Activated CD4-positive, alpha-beta T cell treated with anti-CD3 and anti-CD28 coated beads, Interleukin-2, amount 10 ng/mL, durations not matched to agents 7 days and 5 days (primary cell): ENCODE measurements around the gene LOXHD1. TPM values are rescaled to one million over a fixed set of nuclear protein-coding genes. Genes with fewer than 3 reads are reported as not detected.

Experiments used
- CTCF ChIA-PET: fragments of 350-600 bp; sonication (Branson Sonifier 250); formaldehyde crosslinking; loops from one replicate; lab custom pipeline; 2021; ENCODE audit warnings: antibody characterized with exemption; lab: Charles Lee
- POLR2A ChIA-PET: fragments of 350-600 bp; sonication (Branson Sonifier 250); formaldehyde crosslinking; loops from one replicate; lab custom pipeline; 2021; ENCODE audit warnings: antibody characterized with exemption; lab: Charles Lee
- DNase-seq: peaks from one replicate; pipeline ENCODE4 v3.0.0-alpha.2; 2020
- H3K27ac Mint-ChIP-seq: one replicate; pipeline ENCODE4 v1.8.0; 2021; ENCODE audit warnings: mild to moderate bottlenecking, moderate library complexity, mixed read lengths
- H3K27me3 Mint-ChIP-seq: one replicate; pipeline ENCODE4 v1.8.0; 2021; ENCODE audit warnings: mixed read lengths
- H3K36me3 Mint-ChIP-seq: one replicate; pipeline ENCODE4 v1.8.0; 2021; ENCODE audit warnings: low read depth, mixed read lengths
- H3K4me1 Mint-ChIP-seq: one replicate; pipeline ENCODE4 v1.8.0; 2021; ENCODE audit warnings: mixed read lengths
- H3K4me3 Mint-ChIP-seq: one replicate; pipeline ENCODE4 v1.8.0; 2021; ENCODE audit warnings: mild to moderate bottlenecking, moderate library complexity, mixed read lengths
- H3K9me3 Mint-ChIP-seq: one replicate; pipeline ENCODE4 v1.8.0; 2021; ENCODE audit warnings: mixed read lengths
- total RNA-seq, 2 experiments: library from RNA; stranded (reverse); gene quantifications; one replicate each; pipeline ENCODE4 v1.2.3, GENCODE V29; 2021

The LOXHD1 gene
- total RNA-seq, 2 experiments from 2014 or later: 0.25 to 0.35 TPM

DNA sequence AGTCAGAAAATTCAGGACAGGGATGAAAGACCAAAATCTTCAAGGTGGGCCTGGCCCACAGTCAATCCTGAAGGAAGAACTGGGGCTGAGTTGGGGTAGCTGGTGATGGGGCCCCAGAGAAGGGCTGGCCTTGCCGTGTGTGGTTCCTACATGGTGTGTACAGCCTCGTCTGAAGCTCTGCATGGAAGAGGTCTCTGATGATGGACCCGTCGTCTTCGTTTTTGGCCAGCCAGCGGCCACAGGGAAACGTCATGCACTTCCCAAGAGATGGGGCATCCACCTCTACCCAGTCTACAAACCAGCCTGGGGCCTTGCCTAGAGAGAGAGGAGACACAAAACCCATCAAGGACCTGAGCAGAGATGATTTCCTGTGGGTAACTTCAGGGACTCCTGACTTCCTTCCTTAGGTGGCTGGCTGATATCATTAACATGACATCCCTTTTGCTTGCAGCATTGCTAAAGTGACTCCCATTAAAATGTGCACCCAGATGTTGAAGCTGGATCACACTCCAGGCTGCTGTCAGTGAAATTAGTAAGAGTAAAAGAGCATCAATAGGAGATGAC, 115.3 kb downstream of the LOXHD1 start:
- H3K27me3 Mint-ChIP-seq: no peaks in the 10 kb centered on the region
- ChIA-PET CTCF (interaction anchor here (1.1 kb wide), 1 partner anchor 116 kb away, joined by 3 read pairs; no protein-coding TSS in a partner anchor), POLR2A (no interaction called here)
- no peak overlapping the region for H3K27ac Mint-ChIP-seq
- no peak overlapping the region for H3K4me3 Mint-ChIP-seq
- DNase-seq: no peak
- peaks cover 4% of the 10 kb centered on the region for H3K4me1 Mint-ChIP-seq
- H3K36me3 Mint-ChIP-seq: no peaks in the 10 kb centered on the region
- no peaks in the 10 kb centered on the region for H3K9me3 Mint-ChIP-seq

DNA sequence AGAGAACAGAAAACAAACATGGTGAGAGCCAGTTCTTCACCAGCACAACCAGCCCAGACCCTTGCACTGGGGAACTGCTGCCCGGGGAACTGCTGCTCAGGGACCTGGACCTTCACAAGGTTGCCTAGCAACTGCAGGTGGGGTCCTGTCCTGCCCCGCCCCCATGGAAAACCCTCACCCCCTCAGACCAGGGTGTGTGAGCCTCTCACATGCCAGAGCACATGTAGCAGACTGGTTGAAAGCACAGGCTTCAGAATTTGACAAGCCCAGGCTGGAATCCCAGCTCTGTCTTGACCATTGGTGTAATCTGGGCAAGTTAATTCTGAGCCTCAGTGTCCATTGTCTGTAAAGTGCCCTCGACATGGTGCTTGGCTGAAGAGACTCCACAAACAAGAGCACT, 118.6 kb downstream of the LOXHD1 start:
- Mint-ChIP-seq H3K4me3 (no peak overlapping the region), H3K9me3 (no peaks in the 10 kb centered on the region), H3K27ac (no peak overlapping the region), H3K27me3 (no peaks in the 10 kb centered on the region), H3K36me3 (no peaks in the 10 kb centered on the region), H3K4me1 (peaks cover 4% of the 10 kb centered on the region)
- ChIA-PET CTCF (no interaction called here), POLR2A (no interaction called here)
- no peak for DNase-seq

DNA sequence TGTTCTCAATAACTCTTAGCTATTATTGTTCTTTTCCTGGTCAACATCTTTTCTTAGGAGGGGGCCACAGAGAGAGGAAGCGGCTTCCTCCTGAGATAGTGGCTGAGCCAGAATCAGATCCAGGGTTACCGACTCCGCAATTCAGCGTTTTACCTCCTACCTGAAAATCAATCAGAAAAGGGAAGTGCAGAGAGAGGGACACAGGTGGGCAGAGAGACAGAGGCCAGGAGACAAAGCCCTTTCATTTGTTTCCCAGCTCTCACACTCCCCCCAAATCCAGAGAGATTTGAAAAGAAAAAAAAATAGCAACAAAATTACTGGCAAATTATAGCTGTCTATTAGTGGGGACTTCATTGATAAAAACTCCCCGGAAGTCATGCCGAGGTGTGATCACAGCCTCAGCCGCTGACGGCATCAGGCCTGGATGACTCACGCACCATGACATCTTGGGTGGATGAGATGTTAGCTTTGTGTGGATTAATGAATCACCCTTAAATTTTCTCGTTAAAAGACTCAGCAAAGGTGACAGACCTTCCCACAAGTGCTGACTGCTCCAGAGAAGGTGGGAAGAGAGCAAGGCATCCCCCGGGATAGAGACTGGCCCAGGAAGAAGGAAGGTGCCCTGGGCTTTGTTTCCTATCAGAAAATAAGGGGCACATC, 120.7 kb downstream of the LOXHD1 start:
- Mint-ChIP-seq H3K27ac (no peak overlapping the region), H3K4me1 (no peaks in the 10 kb centered on the region), H3K4me3 (no peak overlapping the region), H3K36me3 (no peaks in the 10 kb centered on the region), H3K27me3 (peaks cover 2% of the 10 kb centered on the region), H3K9me3 (no peaks in the 10 kb centered on the region)
- ChIA-PET CTCF (interaction anchor here (0.6 kb wide), 1 partner anchor 245 kb away, joined by 4 read pairs; no protein-coding TSS in a partner anchor), POLR2A (no interaction called here)
- DNase-seq: no peak

DNA sequence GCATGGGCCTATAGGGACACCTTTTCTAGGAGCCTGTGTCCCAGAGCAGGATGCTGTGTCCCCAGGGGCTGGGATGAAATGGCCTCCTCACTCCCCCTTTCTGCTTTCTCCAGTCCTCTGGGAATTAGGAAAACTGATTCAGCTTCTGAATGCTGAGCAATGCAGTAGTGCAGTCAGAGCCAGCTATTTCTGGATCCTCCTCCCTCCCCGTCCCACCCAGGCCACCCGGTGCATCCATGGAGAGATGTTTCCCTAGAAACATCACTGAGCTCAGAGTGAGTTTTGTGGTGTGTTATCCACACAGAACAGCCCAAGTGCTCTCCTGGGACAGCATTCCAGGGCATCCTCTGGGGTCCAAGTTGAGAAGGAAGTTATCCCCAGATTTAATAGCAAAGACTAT, 125.5 kb downstream of the LOXHD1 start:
- ChIA-PET POLR2A (no interaction called here), CTCF (interaction anchor here (0.6 to 2.3 kb wide), 2 partner anchors 25 to 342 kb away, joined by 3 to 6 read pairs; no protein-coding TSS in a partner anchor)
- H3K27ac Mint-ChIP-seq: no peak overlapping the region
- DNase-seq: no peak
- H3K9me3 Mint-ChIP-seq: no peaks in the 10 kb centered on the region
- H3K4me3 Mint-ChIP-seq: no peak overlapping the region
- H3K27me3 Mint-ChIP-seq: peaks cover 2% of the 10 kb centered on the region
- H3K4me1 Mint-ChIP-seq: no peaks in the 10 kb centered on the region
- H3K36me3 Mint-ChIP-seq: no peaks in the 10 kb centered on the region

DNA sequence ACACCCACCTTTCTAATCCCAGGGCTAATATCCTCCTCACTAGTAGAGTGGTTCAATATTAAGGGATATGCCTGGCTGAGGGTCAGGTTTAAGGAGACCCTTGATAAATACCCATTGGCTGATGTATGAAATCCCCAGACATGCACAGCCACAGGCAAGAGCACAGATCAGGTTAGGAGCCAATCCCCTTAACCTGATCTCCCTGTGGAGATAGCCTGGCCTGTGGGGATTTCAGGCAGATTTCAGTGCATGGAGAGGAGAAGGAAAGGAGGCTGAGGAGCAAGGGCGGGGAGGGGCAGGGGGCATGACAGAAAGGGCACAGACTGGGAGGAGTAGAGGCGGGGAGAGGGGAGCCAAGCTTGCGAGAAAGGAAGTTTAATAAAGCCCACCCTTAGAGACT, 129.0 kb downstream of the LOXHD1 start:
- Mint-ChIP-seq H3K27ac (no peak overlapping the region), H3K4me1 (no peaks in the 10 kb centered on the region), H3K4me3 (no peak overlapping the region), H3K36me3 (no peaks in the 10 kb centered on the region), H3K9me3 (no peaks in the 10 kb centered on the region), H3K27me3 (peaks cover 2% of the 10 kb centered on the region)
- ChIA-PET POLR2A (no interaction called here), CTCF (interaction anchor here (1.1 kb wide), 1 partner anchor 247 kb away, joined by 3 read pairs; no protein-coding TSS in a partner anchor)
- no peak for DNase-seq

DNA sequence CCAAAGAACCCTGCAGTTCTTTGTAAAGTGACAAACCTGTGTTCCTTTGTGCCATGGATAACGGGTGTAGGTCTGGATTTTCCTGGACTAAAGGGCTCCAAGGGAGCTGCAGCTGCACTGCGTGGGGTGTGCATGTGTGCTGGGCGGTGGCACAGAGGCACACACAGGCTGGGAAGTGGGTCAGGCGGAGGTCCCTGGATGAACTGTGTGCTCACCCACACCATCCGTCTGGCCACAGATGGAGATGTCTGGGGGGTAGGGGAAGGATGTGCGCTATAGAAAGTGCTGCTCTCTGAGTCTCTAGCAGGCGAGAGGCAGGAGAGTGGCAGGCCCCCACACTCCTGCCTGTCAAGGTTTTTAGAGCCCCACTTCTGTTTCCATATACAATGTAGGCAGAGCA, 137.2 kb downstream of the LOXHD1 start:
- Mint-ChIP-seq H3K4me1 (no peaks in the 10 kb centered on the region), H3K36me3 (no peaks in the 10 kb centered on the region), H3K27me3 (no peaks in the 10 kb centered on the region), H3K9me3 (no peaks in the 10 kb centered on the region), H3K4me3 (no peak overlapping the region), H3K27ac (no peak overlapping the region)
- CTCF ChIA-PET: interaction anchor here (0.6 kb wide), 1 partner anchor 422 kb away, joined by 3 read pairs; no protein-coding TSS in a partner anchor
- DNase-seq: no peak
- POLR2A ChIA-PET: no interaction called here

DNA sequence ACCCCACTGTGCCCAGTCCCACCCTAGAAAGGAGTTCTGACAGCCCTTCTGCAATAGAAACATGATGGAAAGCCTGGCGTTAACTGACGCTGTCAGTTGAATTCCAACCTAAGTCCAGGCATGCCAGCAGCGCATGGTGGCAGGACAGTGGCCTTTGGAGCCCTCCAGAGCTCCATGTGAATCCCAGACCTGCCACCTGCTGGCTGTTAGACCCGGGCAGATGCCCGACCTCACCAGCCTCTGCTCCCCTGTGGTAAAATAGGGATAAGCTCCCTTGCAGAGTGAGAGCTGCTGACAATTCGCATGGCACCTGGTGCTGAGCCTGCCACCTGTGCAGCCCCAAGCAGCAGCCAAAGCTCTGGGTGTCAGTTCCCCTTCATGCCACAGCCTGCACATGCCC, 138.6 kb downstream of the LOXHD1 start:
- no peaks in the 10 kb centered on the region for H3K4me1 Mint-ChIP-seq
- H3K27ac Mint-ChIP-seq: no peak overlapping the region
- no peak for DNase-seq
- POLR2A ChIA-PET: no interaction called here
- H3K4me3 Mint-ChIP-seq: no peak overlapping the region
- H3K9me3 Mint-ChIP-seq: no peaks in the 10 kb centered on the region
- H3K27me3 Mint-ChIP-seq: peaks cover 2% of the 10 kb centered on the region
- no peaks in the 10 kb centered on the region for H3K36me3 Mint-ChIP-seq
- CTCF ChIA-PET: no interaction called here

DNA sequence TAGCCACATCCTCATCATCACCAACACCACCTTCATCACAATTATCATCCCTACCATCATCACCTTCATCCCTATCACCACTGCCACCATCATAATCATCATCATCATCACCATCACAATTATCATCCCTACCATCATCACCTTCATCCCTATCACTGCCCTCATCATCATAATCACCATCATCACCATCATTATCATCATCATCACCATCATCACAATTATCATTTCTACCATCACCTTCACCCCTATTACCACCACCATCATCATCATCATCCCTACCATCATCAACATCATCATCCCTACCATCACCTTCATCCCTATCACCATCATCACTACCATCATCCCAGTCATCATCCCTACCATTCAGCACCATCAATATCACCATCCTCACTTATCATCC, 140.5 kb downstream of the LOXHD1 start:
- Mint-ChIP-seq H3K27ac (no peak overlapping the region), H3K27me3 (peaks cover 5% of the 10 kb centered on the region)
- CTCF ChIA-PET: interaction anchor here (0.6 to 1.3 kb wide), 2 partner anchors 8 to 51 kb away, joined by 4 read pairs; no protein-coding TSS in a partner anchor

DNA sequence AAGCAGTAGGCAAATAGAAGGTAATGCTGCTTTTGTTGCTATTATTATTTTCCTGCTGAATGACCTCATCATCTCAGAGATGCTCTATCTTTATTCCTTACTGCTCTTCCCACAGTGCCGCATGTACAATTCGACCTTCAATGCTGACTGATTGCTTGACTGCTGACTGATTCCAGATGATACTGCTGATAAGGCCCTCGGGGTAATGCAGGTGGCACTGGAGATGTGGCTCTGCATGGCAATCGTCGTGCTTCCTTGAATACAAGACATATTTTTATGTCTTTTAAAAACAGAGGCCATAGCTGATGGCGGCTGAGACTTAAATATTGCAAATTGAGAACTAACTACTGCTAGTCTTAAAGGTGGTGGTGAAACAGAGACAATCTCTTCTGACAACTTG, 146.6 kb downstream of the LOXHD1 start:
- no peak overlapping the region for H3K4me3 Mint-ChIP-seq
- no peaks in the 10 kb centered on the region for H3K4me1 Mint-ChIP-seq
- ChIA-PET POLR2A (no interaction called here), CTCF (interaction anchor here (1.3 kb wide), 1 partner anchor 23 kb away, joined by 3 read pairs; no protein-coding TSS in a partner anchor)
- DNase-seq: no peak
- H3K27me3 Mint-ChIP-seq: peaks cover 8% of the 10 kb centered on the region
- H3K27ac Mint-ChIP-seq: no peak overlapping the region
- no peaks in the 10 kb centered on the region for H3K36me3 Mint-ChIP-seq
- no peaks in the 10 kb centered on the region for H3K9me3 Mint-ChIP-seq

More for the DNA sequence above, 140.5 kb downstream of the LOXHD1 start:
- no peaks in the 10 kb centered on the region for H3K36me3 Mint-ChIP-seq
- no peak for DNase-seq
- H3K9me3 Mint-ChIP-seq: no peaks in the 10 kb centered on the region
- no peak overlapping the region for H3K4me3 Mint-ChIP-seq
- no peaks in the 10 kb centered on the region for H3K4me1 Mint-ChIP-seq
- POLR2A ChIA-PET: no interaction called here

DNA sequence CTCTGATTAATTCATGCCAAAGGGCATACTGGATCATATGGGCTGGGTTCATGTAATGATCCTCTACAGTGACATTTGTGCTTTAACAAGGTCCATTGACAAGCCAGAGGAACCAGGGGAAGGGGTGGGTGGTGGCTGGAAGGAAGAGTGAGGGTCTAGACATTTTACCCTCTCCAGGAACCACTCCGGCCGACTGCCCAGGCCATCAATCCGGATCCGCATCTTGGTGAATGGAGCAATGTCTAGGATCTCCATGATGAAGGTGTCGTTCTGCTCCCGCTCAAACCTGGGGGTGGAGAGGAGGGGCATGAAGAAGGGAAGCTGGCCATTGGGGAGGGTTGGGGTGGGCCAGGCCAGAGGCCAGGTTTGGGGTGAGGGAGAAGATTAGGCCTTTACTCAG, 147.5 kb downstream of the LOXHD1 start:
- H3K9me3 Mint-ChIP-seq: no peaks in the 10 kb centered on the region
- CTCF ChIA-PET: no interaction called here
- H3K4me3 Mint-ChIP-seq: no peak overlapping the region

DNA sequence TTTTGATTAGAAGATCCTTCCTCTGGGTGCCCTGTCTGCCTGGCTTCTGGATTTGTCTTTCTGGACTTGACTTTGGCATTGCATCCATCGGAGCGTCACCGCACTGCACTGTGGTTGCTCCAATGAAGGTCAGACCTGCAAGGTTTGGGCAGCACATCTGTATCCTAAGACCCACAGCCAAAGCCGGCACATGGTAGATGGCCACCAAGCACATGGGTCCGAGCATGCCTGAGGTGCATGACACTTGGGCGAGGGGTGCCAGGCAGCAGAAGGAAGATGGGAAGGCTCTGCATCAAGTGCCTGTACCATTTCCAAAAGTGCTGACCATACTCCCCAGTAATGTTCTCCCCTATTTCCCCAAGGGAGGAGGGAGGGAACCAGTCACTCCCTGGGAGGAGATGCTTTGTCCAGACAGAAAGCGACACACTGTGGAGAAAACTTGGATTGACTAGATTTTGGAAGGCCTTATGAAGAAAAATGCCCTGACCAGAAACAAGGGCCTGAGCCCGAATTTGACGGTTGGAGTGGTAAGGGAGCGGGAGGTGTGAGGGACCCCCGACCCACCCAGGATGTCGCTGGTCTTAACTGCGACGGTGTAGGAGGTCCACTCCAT, 149.9 kb downstream of the LOXHD1 start:
- DNase-seq: no peak
- Mint-ChIP-seq H3K4me1 (no peaks in the 10 kb centered on the region), H3K27ac (no peak overlapping the region), H3K4me3 (no peak overlapping the region), H3K27me3 (peaks cover 2% of the 10 kb centered on the region), H3K9me3 (no peaks in the 10 kb centered on the region), H3K36me3 (no peaks in the 10 kb centered on the region)
- CTCF ChIA-PET: interaction anchor here (1.2 kb wide), 1 partner anchor 25 kb away, joined by 6 read pairs; no protein-coding TSS in a partner anchor
- POLR2A ChIA-PET: no interaction called here

More for the DNA sequence above, 147.5 kb downstream of the LOXHD1 start:
- DNase-seq: no peak
- Mint-ChIP-seq H3K36me3 (no peaks in the 10 kb centered on the region), H3K27me3 (peaks cover 8% of the 10 kb centered on the region), H3K4me1 (no peaks in the 10 kb centered on the region), H3K27ac (no peak overlapping the region)
- POLR2A ChIA-PET: no interaction called here

DNA sequence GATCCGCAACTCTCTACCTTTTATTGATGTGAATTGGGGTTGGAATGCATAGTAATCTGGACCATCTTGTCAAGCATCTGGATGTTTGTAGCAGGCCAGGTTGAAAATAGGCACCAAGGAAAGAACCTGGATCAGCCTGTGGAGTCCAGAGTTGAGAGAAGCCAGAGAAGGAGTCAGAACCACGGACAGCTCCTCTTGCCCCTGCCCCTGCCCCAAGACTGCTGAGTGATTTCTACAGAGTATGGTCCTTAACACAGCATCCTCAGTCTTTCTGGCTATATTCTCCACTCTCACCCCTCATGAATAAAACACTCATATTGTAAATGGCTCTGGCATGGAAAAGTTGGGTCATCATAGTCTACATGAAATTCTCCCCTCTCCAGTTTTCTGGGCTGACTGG, 154.6 kb downstream of the LOXHD1 start:
- no peaks in the 10 kb centered on the region for H3K36me3 Mint-ChIP-seq
- H3K9me3 Mint-ChIP-seq: no peaks in the 10 kb centered on the region
- H3K27ac Mint-ChIP-seq: no peak overlapping the region
- H3K27me3 Mint-ChIP-seq: no peaks in the 10 kb centered on the region
- ChIA-PET CTCF (no interaction called here), POLR2A (no interaction called here)
- DNase-seq: peak; percentile 26
- no peaks in the 10 kb centered on the region for H3K4me1 Mint-ChIP-seq
- no peak overlapping the region for H3K4me3 Mint-ChIP-seq

DNA sequence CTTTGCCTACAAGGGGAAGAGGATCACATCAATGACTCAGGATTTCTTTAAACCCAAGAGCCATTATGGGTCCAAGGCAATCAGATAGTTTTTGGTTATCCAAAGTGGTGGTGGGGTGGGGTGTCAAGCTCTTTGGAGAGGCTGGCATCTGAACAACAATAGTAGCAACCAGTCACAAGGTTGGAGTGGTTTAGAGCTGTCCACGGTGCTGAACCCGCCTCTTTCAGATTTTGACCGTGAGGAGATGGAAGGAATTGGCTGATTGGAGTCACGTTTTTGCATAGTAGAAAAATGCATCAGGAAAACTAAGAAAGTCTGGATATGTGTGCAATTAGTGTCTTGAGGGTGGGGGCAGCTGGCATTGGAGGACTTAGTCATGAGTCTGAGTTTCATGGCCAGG, 159.9 kb downstream of the LOXHD1 start:
- no peak overlapping the region for H3K27ac Mint-ChIP-seq
- ChIA-PET POLR2A (no interaction called here), CTCF (no interaction called here)
- H3K9me3 Mint-ChIP-seq: no peaks in the 10 kb centered on the region
- no peaks in the 10 kb centered on the region for H3K4me1 Mint-ChIP-seq
- H3K4me3 Mint-ChIP-seq: no peak overlapping the region
- no peaks in the 10 kb centered on the region for H3K36me3 Mint-ChIP-seq
- DNase-seq: peak; percentile 62
- H3K27me3 Mint-ChIP-seq: no peaks in the 10 kb centered on the region
